SU-DHL-6 (cell line): Measurements from ENCODE around the gene ESRRA.
A peak's percentile ranks its signal among the peaks of the same experiment; 100 is the strongest.
"Not testable (repeated sequence)": the region's sequence is repeated elsewhere in the genome, so short reads cannot be mapped to it uniquely, and the experiment has no call there.

Source experiments
- H2AFZ ChIP-seq: fragments of 200-600 bp; sonication (generic); 2 replicates; pipeline ENCODE4 v1.6.1; 2014; ENCODE audit warnings: low read depth, mild to moderate bottlenecking, moderate library complexity, mixed read lengths, antibody characterized with exemption, low read length; ENCODE audit not compliant: severe bottlenecking
- H3F3A ChIP-seq: fragments of 200-600 bp; shearing (Covaris generic); 2 replicates; pipeline ENCODE4 v1.6.0; 2016; ENCODE audit warnings: antibody characterized with exemption, mild to moderate bottlenecking; ENCODE audit not compliant: insufficient read depth
- H3K27ac ChIP-seq: fragments of 200-600 bp; sonication (generic); 2 replicates; pipeline ENCODE4 v1.5.1; 2016; ENCODE audit warnings: low read depth, mild to moderate bottlenecking, low read length, moderate library complexity, mixed read lengths
- H3K27me3 ChIP-seq: fragments of 200-600 bp; sonication (generic), shearing (Covaris generic); 2 replicates; pipeline ENCODE4 v1.6.0; 2014; ENCODE audit warnings: mild to moderate bottlenecking, low read length
- H3K36me3 ChIP-seq: fragments of 200-600 bp; sonication (generic); 2 replicates; pipeline ENCODE4 v1.6.1; 2014; ENCODE audit warnings: mild to moderate bottlenecking, low read length, mixed read lengths
- H3K4me2 ChIP-seq: fragments of 300-600, 200-600 bp; shearing (Covaris generic), sonication (generic); 2 replicates; pipeline ENCODE4 v1.6.0; 2014; ENCODE audit warnings: low read length, low read depth, mild to moderate bottlenecking; ENCODE audit not compliant: poor library complexity, severe bottlenecking
- H3K4me3 ChIP-seq: fragments of 200-600 bp; sonication (generic); 2 replicates; pipeline ENCODE4 v1.5.1; 2014; ENCODE audit warnings: antibody characterized with exemption, low read length, mild to moderate bottlenecking, mixed read lengths; ENCODE audit not compliant: insufficient read depth, poor library complexity, severe bottlenecking
- H3K79me2 ChIP-seq: fragments of 200-600 bp; sonication (generic); 2 replicates; pipeline ENCODE4 v1.6.1; 2014; ENCODE audit warnings: mild to moderate bottlenecking, low read length, moderate library complexity; ENCODE audit not compliant: insufficient read depth
- H3K9ac ChIP-seq: fragments of 200-600 bp; sonication (generic); 2 replicates; pipeline ENCODE4 v1.7.0; 2014; ENCODE audit warnings: mild to moderate bottlenecking, low read length
- H3K9me2 ChIP-seq: fragments of 200-600 bp; sonication (generic); replicated peaks from 2 replicates; pipeline ENCODE4 v1.6.1; 2014; ENCODE audit warnings: low read length; ENCODE audit not compliant: insufficient read depth
- H3K9me3 ChIP-seq: fragments of 200-600 bp; sonication (generic); 2 replicates; pipeline ENCODE4 v1.6.1; 2014; ENCODE audit warnings: low read length, mixed read lengths; ENCODE audit not compliant: insufficient read depth
- H4K20me1 ChIP-seq: fragments of 200-600 bp; sonication (generic); 2 replicates; pipeline ENCODE4 v1.6.1; 2014; ENCODE audit warnings: low read depth, mild to moderate bottlenecking, antibody characterized with exemption, low read length, moderate library complexity, mixed read lengths
- EZH2phosphoT487 ChIP-seq: fragments of 200-600 bp; sonication (generic), shearing (Covaris generic); conservative IDR thresholded peaks from 2 replicates; pipeline ENCODE4 v1.6.1; 2018; ENCODE audit warnings: mild to moderate bottlenecking, antibody characterized with exemption, low read length, moderate library complexity, mixed read lengths
- TF ChIP-seq, protein P1 (sequence below): fragments of 200-600 bp; sonication (generic); IDR thresholded peaks from one replicate; pipeline ENCODE4 v1.5.1; 2017; ENCODE audit warnings: antibody characterized with exemption, mild to moderate bottlenecking, low read length, moderate library complexity; ENCODE audit not compliant: insufficient read depth, poor library complexity, severe bottlenecking

ESRRA gene

DNA sequence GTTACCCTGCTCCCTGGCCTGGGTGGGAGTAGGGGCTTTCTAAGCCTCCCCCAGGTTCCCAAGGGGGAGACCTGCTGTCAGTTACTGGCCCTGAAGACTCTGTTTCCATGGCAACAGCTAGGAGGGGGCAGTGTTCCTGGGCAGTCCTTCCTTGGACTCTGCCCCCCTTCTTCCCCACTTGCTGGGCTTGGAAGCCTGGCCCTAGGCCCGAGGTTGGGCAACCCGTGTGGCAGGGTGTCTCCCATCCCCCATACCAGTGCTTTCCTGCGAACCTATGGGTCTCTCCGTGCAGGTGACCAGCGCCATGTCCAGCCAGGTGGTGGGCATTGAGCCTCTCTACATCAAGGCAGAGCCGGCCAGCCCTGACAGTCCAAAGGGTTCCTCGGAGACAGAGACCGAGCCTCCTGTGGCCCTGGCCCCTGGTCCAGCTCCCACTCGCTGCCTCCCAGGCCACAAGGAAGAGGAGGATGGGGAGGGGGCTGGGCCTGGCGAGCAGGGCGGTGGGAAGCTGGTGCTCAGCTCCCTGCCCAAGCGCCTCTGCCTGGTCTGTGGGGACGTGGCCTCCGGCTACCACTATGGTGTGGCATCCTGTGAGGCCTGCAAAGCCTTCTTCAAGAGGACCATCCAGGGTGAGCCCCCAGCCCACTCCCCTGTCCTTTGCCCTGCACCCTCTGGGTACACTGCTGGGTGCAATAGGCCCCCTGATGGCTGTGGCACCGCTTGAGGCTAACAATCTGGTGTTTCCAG is 1.7 kb downstream of the ESRRA start:
- Histone ChIP-seq H3K4me2 (peak overlapping the region; percentile 69), H3K79me2 (peaks cover 42% of the 10 kb centered on the region), H3K9ac (peak overlapping the region; percentile 95), H3K4me3 (peak overlapping the region; percentile 97), H3K9me2 (no peaks in the 10 kb centered on the region), H3F3A (peaks cover 4% of the 10 kb centered on the region; the same call in 1 of the 2 replicates), H3K9me3 (no peaks in the 10 kb centered on the region), H2AFZ (no peak overlapping the region), H3K27me3 (no peaks in the 10 kb centered on the region), H3K36me3 (no peaks in the 10 kb centered on the region), H3K27ac (peak overlapping the region; percentile 66), H4K20me1 (no peaks in the 10 kb centered on the region)
- TF ChIP-seq EZH2phosphoT487: no peak
- TF ChIP-seq, protein P1, sequence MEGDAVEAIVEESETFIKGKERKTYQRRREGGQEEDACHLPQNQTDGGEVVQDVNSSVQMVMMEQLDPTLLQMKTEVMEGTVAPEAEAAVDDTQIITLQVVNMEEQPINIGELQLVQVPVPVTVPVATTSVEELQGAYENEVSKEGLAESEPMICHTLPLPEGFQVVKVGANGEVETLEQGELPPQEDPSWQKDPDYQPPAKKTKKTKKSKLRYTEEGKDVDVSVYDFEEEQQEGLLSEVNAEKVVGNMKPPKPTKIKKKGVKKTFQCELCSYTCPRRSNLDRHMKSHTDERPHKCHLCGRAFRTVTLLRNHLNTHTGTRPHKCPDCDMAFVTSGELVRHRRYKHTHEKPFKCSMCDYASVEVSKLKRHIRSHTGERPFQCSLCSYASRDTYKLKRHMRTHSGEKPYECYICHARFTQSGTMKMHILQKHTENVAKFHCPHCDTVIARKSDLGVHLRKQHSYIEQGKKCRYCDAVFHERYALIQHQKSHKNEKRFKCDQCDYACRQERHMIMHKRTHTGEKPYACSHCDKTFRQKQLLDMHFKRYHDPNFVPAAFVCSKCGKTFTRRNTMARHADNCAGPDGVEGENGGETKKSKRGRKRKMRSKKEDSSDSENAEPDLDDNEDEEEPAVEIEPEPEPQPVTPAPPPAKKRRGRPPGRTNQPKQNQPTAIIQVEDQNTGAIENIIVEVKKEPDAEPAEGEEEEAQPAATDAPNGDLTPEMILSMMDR: no peak

DNA sequence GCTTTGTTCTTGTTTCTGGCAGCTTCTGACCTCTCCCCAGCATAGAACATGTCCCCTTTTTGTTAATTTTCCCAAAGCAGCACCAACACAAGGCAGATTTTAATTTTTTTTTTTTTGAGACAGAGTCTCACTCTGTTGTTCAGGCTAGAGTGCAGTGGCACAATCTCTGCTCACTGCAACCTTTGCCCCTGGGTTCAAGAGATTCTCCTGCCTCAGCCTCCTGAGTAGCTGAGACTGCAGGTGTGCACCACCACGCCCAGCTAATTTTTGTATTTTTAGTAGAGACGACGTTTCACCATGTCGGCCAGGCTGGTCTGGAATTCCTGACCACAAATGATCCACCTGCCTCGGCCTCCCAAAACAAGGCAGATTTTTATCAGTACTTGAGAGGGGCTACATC is 2.5 kb downstream of the ESRRA start:
- Histone ChIP-seq H3K79me2 (peaks cover 46% of the 10 kb centered on the region), H3K4me2 (peak overlapping the region; percentile 69)
- H3K9me2 ChIP-seq, H3K27ac ChIP-seq, H3F3A ChIP-seq, H3K27me3 ChIP-seq, H4K20me1 ChIP-seq, H2AFZ ChIP-seq, H3K4me3 ChIP-seq, H3K36me3 ChIP-seq, H3K9me3 ChIP-seq, H3K9ac ChIP-seq: not testable (repeated sequence)

DNA sequence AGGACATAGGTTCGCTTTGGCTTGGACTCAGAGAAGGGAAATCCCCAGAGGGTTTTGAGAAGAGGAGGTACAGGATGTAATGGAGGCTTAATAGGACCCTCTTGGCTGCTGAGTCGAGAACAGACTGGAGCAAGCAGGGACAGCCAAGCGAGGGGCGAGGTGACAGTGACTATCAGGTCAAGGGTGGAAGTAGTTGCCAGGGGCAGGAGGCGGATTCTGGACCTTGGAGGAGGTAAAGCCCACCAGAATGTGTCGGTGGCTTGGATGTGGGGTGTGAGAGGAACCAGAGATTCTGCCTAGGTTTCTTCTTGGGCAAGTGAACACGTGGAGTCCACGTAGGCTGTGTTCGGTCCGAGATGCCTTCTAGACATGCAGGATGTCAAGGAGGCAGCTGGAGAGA is 7.6 kb downstream of the ESRRA start:
- Histone ChIP-seq H3K9me3 (no peaks in the 10 kb centered on the region), H3K4me2 (no peak overlapping the region), H3K27ac (no peak overlapping the region), H3K79me2 (peaks cover 34% of the 10 kb centered on the region), H3K9me2 (no peaks in the 10 kb centered on the region), H2AFZ (no peak overlapping the region), H3K27me3 (no peaks in the 10 kb centered on the region), H4K20me1 (no peaks in the 10 kb centered on the region; the same call in 1 of the 2 replicates), H3K9ac (no peak overlapping the region), H3K4me3 (no peak overlapping the region), H3F3A (peaks cover 24% of the 10 kb centered on the region), H3K36me3 (no peaks in the 10 kb centered on the region)
- TF ChIP-seq, protein P1: no peak
- TF ChIP-seq EZH2phosphoT487: no peak

DNA sequence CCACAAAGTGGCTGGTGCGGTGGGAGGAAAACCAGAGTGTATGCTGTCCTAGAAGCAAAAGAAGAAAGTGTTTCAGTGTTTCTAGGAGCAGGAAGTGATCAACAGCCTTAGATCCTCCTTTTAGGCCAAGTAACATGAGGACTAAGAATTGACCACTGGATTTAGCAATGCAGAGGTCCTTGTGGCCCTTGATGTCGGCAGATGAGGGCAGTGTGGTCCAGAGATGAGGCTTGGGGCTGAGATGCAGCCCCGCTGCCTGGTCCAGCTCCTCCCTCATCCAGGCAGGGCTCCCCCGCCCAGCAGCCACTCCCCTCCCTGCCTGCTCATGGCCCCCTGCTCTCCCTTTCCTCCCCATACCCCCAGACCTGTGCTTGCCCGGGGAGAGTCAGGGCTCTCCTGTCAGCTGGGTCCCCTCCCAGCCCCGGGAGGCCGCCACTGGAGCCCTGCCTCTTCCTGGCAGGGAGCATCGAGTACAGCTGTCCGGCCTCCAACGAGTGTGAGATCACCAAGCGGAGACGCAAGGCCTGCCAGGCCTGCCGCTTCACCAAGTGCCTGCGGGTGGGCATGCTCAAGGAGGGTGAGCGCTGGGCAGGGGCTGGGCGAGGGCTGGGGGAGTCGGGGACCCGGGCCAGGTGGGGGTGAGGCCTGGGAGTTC is 8.3 kb downstream of the ESRRA start:
- Histone ChIP-seq H3K9ac (no peak overlapping the region), H3K9me3 (no peaks in the 10 kb centered on the region), H4K20me1 (no peaks in the 10 kb centered on the region; the same call in 1 of the 2 replicates), H3K9me2 (no peaks in the 10 kb centered on the region), H3K36me3 (no peaks in the 10 kb centered on the region), H3K27me3 (no peaks in the 10 kb centered on the region), H3K4me3 (no peak overlapping the region), H3F3A (peaks cover 24% of the 10 kb centered on the region), H3K79me2 (peaks cover 31% of the 10 kb centered on the region), H3K4me2 (no peak overlapping the region), H3K27ac (no peak overlapping the region), H2AFZ (no peak overlapping the region)
- TF ChIP-seq, protein P1: no peak
- no peak for TF ChIP-seq EZH2phosphoT487
